ENCODE measurements around the gene ERRFI1. TPM values are rescaled to one million over a fixed set of nuclear protein-coding genes. Genes with fewer than 3 reads are reported as not detected.
"Not testable (repeated sequence)": the region's sequence is repeated elsewhere in the genome, so short reads cannot be mapped to it uniquely, and the experiment has no call there.

The ERRFI1 gene
- total RNA-seq, 6 experiments from 2014 or later: 15.8 to 25.5 (median 19.0) TPM

- Mint-ChIP-seq H3K27ac (no peak overlapping the region), H3K36me3 (ENCODE audit: low read depth) (peaks cover 34% of the 10 kb centered on the region), H3K9me3 (no peaks in the 10 kb centered on the region), H3K4me1 (ENCODE audit: low read depth) (peaks cover 2% of the 10 kb centered on the region), H3K4me3 (no peak overlapping the region), H3K27me3 (ENCODE audit: insufficient read depth) (no peaks in the 10 kb centered on the region)
- TF ChIP-seq, protein P1, sequence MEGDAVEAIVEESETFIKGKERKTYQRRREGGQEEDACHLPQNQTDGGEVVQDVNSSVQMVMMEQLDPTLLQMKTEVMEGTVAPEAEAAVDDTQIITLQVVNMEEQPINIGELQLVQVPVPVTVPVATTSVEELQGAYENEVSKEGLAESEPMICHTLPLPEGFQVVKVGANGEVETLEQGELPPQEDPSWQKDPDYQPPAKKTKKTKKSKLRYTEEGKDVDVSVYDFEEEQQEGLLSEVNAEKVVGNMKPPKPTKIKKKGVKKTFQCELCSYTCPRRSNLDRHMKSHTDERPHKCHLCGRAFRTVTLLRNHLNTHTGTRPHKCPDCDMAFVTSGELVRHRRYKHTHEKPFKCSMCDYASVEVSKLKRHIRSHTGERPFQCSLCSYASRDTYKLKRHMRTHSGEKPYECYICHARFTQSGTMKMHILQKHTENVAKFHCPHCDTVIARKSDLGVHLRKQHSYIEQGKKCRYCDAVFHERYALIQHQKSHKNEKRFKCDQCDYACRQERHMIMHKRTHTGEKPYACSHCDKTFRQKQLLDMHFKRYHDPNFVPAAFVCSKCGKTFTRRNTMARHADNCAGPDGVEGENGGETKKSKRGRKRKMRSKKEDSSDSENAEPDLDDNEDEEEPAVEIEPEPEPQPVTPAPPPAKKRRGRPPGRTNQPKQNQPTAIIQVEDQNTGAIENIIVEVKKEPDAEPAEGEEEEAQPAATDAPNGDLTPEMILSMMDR (IDR thresholded peaks at IDR 0.05): no peak
- no peak for DNase-seq
Measured at GRCh38 chr1:7970246-7970645, 55.9 kb downstream of the ERRFI1 start.

DNA sequence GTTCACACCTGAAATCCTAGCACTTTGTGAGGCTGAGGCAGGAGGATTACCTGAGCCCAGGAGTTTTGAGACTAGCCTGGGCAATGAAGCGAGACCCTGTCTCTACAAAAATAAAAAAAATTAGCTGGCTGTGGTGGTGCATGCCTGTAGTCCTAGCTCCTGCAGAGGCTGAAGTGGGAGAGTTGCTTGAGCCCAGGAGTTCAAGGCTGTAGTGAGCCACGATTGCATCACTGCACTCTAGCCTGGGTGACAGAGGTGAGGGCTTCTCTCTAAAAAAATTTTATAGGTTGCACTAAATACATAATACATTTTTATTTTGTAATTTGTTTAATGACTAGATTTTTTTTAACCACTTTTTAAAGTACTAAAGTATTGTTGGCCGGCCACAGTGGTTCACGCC, 58.5 kb downstream of the ERRFI1 start:
- H3K36me3 Mint-ChIP-seq (ENCODE audit: low read depth): peaks cover 48% of the 10 kb centered on the region
- DNase-seq: no peak
- no peak overlapping the region for H3K4me3 Mint-ChIP-seq
- H3K9me3 Mint-ChIP-seq: no peaks in the 10 kb centered on the region
- H3K4me1 Mint-ChIP-seq (ENCODE audit: low read depth): peaks cover 5% of the 10 kb centered on the region; the same call in 1 of the 2 replicates
- no peak overlapping the region for H3K27ac Mint-ChIP-seq
- no peaks in the 10 kb centered on the region; the same call in 1 of the 2 replicates for H3K27me3 Mint-ChIP-seq (ENCODE audit: insufficient read depth)
- TF ChIP-seq, protein P1 (IDR thresholded peaks at IDR 0.05): no peak

- Mint-ChIP-seq H3K4me3 (no peak overlapping the region), H3K36me3 (ENCODE audit: low read depth) (peaks cover 50% of the 10 kb centered on the region), H3K9me3 (no peaks in the 10 kb centered on the region), H3K27ac (no peak overlapping the region), H3K4me1 (ENCODE audit: low read depth) (peaks cover 9% of the 10 kb centered on the region; the same call in 1 of the 2 replicates), H3K27me3 (ENCODE audit: insufficient read depth) (no peaks in the 10 kb centered on the region; the same call in 1 of the 2 replicates)
- DNase-seq: no peak
- TF ChIP-seq, protein P1 (IDR thresholded peaks at IDR 0.05): no peak
Measured at GRCh38 chr1:7967196-7967595, 58.9 kb downstream of the ERRFI1 start.

- Mint-ChIP-seq H3K4me3 (no peak overlapping the region), H3K36me3 (ENCODE audit: low read depth) (peaks cover 32% of the 10 kb centered on the region), H3K9me3 (no peaks in the 10 kb centered on the region), H3K27me3 (ENCODE audit: insufficient read depth) (no peaks in the 10 kb centered on the region; the same call in 1 of the 2 replicates), H3K27ac (no peak overlapping the region; the same call in 1 of the 2 replicates), H3K4me1 (ENCODE audit: low read depth) (peaks cover 19% of the 10 kb centered on the region)
- no peak for DNase-seq
- TF ChIP-seq, protein P1 (IDR thresholded peaks at IDR 0.05): no peak
Measured at GRCh38 chr1:7964476-7964875, 61.6 kb downstream of the ERRFI1 start.

GRCh38 chr1:7963841-7964240, 62.3 kb downstream of the ERRFI1 start:
- not testable (repeated sequence) for H3K27me3 Mint-ChIP-seq (ENCODE audit: insufficient read depth); DNase-seq; H3K27ac Mint-ChIP-seq; H3K9me3 Mint-ChIP-seq; H3K4me3 Mint-ChIP-seq
- peaks cover 26% of the 10 kb centered on the region for H3K36me3 Mint-ChIP-seq (ENCODE audit: low read depth)
- peaks cover 19% of the 10 kb centered on the region for H3K4me1 Mint-ChIP-seq (ENCODE audit: low read depth)

DNA sequence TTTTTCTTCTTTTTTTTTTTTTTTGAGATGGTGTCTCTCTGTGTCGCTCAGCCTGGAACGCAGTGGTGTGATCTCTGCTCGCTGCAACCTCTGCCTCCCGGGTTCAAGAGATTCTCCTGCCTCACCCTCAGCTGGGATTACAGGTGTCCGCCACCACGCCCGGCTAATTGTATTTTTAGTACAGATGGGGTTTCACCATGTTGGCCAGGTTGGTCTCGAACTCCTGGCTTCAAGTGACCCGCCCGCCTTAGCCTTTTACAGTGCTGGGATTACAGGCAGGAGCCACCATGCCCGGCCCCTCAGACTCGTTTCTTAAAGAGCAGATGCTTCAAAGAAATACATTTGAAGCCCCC, 62.8 kb downstream of the ERRFI1 start:
- H3K27ac Mint-ChIP-seq; H3K4me3 Mint-ChIP-seq; H3K9me3 Mint-ChIP-seq; DNase-seq; H3K27me3 Mint-ChIP-seq (ENCODE audit: insufficient read depth): not testable (repeated sequence)
- Mint-ChIP-seq H3K36me3 (ENCODE audit: low read depth) (peaks cover 25% of the 10 kb centered on the region), H3K4me1 (ENCODE audit: low read depth) (peaks cover 19% of the 10 kb centered on the region)

Measured in HFFc6 (cell line).